Skeletal muscle tissue (tissue), 4 donors: ENCODE results near the gene SLAIN2. TPM values are rescaled to one million over a fixed set of nuclear protein-coding genes. Genes with fewer than 3 reads are reported as not detected.
"Not testable (repeated sequence)": the region's sequence is repeated elsewhere in the genome, so short reads cannot be mapped to it uniquely, and the experiment has no call there.

Experiments
- H3K27ac ChIP-seq: one replicate; pipeline ENCODE4 v1.7.0; 2013; ENCODE audit warnings: mild to moderate bottlenecking, low read depth, low read length, inconsistent platforms
- H3K27me3 ChIP-seq, 3 donors: one replicate each; pipeline ENCODE4 v1.7.0; 2013; ENCODE audit warnings: low read length in 3 of 3; ENCODE audit not compliant: control insufficient read depth in 3 of 3, insufficient read depth in 3 of 3
- H3K36me3 ChIP-seq, 3 donors: one replicate each; pipeline ENCODE4 v1.7.0; 2013; ENCODE audit warnings: low read length in 3 of 3; ENCODE audit not compliant: control insufficient read depth in 3 of 3, insufficient read depth in 3 of 3
- H3K4me1 ChIP-seq, 3 donors: one replicate each; pipeline ENCODE4 v1.7.0; 2013; ENCODE audit warnings: low read length in 3 of 3, mild to moderate bottlenecking in 3 of 3; ENCODE audit not compliant: control insufficient read depth in 3 of 3, insufficient read depth in 3 of 3
- H3K4me3 ChIP-seq, 3 donors: one replicate each; pipeline ENCODE4 v1.7.0; 2013; ENCODE audit warnings: low read length in 3 of 3
- H3K9ac ChIP-seq, 3 donors: one replicate each; pipeline ENCODE4 v1.7.0; 2013; ENCODE audit warnings: low read length in 3 of 3, mild to moderate bottlenecking in 3 of 3, moderate library complexity in 2 of 3, low read depth in 1 of 3
- H3K9me3 ChIP-seq, 3 donors: one replicate each; pipeline ENCODE4 v1.7.0; 2013; ENCODE audit warnings: low read length in 3 of 3; ENCODE audit not compliant: control insufficient read depth in 3 of 3
- total RNA-seq: library from RNA; depleted of rRNA; stranded (reverse); fragments of >200 nt; gene quantifications from one replicate; pipeline ENCODE4 v1.2.3, GENCODE V29; 2014
- donor health status: Osteomylitis.

SLAIN2 gene
- total RNA-seq, 1 donor from 2014 or later = 53.8 TPM

DNA sequence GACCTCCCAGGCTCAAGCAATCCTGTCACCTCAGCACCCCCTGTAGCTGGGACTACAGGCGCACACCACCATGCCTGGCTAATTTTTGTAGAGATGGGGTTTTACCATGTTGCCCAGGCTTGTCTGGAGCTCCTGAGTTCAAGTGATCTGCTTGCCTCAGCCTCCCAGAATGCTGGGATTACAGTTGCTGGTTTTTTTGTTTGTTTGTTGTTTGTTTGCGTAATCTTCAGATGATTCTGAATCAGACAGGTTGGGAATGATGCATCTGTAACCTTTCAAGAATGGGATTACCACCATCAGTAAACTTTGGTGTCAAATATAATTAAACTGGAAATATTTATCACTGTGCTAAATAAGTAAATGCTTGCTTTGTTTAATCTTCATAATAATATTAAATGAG is 79.8 kb downstream of the SLAIN2 start:
- Histone ChIP-seq H3K27ac (no peak overlapping the region), H3K27me3 (no peaks in the 10 kb centered on the region), H3K36me3 (peaks cover 15 to 31% (median 28%) of the 10 kb centered on the region in 3 donors), H3K4me3 (no peak overlapping the region), H3K9me3 (no peaks in the 10 kb centered on the region), H3K4me1 (no peaks in the 10 kb centered on the region), H3K9ac (no peak overlapping the region)

DNA sequence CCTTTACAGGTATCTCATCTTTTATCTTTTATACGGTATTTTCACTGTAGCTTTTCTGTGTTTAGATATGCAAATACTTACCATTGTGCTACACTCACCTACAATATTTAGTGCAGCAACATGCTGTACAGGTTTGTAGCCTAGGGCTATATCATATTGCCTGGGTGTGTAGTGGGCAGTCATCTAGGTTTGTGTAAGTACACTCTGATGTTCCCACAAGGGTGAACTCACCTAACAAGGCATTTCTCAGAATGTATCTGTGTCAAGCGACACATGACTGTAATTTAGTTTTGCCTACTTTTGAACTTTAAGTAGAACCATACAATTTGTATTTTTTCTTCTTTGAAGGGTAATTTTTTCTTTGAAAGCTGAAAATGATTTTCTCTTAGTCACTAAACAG is 87.6 kb downstream of the SLAIN2 start:
- no peak overlapping the region for H3K27ac ChIP-seq
- no peaks in the 10 kb centered on the region for H3K4me1 ChIP-seq
- no peak overlapping the region for H3K9ac ChIP-seq
- H3K36me3 ChIP-seq = peaks cover 0 to 6% (median 0%) of the 10 kb centered on the region in 3 donors
- H3K9me3 ChIP-seq = no peaks in the 10 kb centered on the region
- no peaks in the 10 kb centered on the region for H3K27me3 ChIP-seq
- H3K4me3 ChIP-seq = no peak overlapping the region

DNA sequence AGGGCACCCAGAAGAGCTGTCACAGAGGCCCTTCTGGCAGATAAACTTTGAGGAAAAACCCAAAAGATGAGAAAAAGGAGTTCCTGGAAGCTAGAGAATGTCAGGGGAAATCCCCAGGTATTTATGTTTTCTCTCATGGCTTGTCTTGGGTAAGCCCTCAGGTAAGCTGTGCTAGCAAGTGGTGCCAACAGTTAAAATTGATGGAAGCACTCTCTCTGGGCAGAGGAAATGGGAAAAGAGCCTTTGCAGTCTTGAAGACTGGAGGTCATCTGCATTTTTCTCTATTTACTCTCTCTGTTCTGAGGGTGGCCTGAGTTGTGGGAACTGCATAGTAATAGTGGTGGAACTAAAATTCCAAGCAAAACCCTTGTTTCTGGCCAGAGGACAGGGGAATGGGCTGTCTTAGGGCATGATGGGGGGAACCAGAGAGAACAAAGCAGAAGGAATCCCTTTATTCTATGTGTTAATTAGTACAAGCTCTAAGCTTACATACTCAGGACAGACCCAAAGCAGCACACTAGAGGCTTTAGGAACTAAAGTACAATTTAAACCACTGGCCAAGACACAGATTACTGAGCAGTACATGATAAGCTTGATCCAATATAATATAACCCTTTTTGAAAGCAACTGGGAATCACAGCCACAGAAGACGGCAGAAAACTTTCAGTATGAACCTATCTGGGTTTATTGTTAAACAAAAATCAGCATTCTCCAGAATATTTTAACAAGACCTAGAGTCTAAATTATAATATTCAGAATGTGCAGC is 88.6 kb downstream of the SLAIN2 start:
- H3K4me3 ChIP-seq = no peak overlapping the region
- H3K27me3 ChIP-seq = no peaks in the 10 kb centered on the region
- H3K27ac ChIP-seq = no peak overlapping the region
- H3K36me3 ChIP-seq = peaks cover 0 to 6% (median 0%) of the 10 kb centered on the region in 3 donors
- H3K9me3 ChIP-seq = no peaks in the 10 kb centered on the region
- no peak overlapping the region for H3K9ac ChIP-seq
- no peaks in the 10 kb centered on the region for H3K4me1 ChIP-seq

DNA sequence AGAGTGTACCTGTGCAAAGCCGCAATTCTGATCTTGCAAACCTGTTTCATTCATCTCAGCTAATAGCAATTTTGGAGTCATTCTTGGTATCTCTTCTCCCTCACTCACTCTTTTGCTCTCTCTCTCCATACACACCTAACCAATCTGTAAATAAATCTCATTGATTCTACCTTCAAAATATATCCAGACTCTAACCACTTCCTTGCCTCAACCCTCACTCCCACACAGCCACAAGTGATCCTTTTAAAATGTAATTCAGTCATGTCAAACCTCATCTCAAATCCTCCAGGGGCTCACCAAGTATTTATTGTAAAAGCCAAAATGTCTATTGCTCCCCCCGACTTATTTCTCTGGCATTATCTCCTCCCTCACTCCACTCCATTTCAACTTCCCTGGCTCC is 90.1 kb downstream of the SLAIN2 start:
- no peaks in the 10 kb centered on the region for H3K9me3 ChIP-seq
- H3K9ac ChIP-seq = no peak overlapping the region
- H3K27ac ChIP-seq = no peak overlapping the region
- peaks cover 0 to 6% (median 0%) of the 10 kb centered on the region in 3 donors for H3K36me3 ChIP-seq
- no peaks in the 10 kb centered on the region for H3K27me3 ChIP-seq
- H3K4me1 ChIP-seq = no peaks in the 10 kb centered on the region
- H3K4me3 ChIP-seq = no peak overlapping the region

DNA sequence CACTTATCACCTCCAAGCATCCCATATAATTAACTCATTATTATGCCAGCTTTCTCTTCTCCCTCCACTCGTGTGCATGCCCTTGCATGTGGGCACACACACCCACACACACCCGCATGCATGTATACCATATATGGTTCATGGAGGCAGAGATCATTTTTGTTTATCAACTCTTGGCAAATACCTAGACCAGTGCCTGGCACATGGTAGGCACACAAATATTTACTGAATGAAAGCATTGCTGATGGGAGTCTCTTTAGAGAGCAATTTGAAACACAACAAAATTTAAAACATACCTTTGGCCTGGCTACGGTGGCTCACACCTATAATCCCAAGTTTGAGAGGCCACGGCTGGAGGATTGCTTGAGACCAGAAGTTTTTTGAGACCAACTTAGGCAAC is 90.7 kb downstream of the SLAIN2 start:
- H3K9ac ChIP-seq = no peak overlapping the region
- H3K27ac ChIP-seq = no peak overlapping the region
- H3K4me1 ChIP-seq = no peaks in the 10 kb centered on the region
- H3K9me3 ChIP-seq = no peaks in the 10 kb centered on the region
- peaks cover 0 to 6% (median 0%) of the 10 kb centered on the region in 3 donors for H3K36me3 ChIP-seq
- no peak overlapping the region for H3K4me3 ChIP-seq
- no peaks in the 10 kb centered on the region for H3K27me3 ChIP-seq

DNA sequence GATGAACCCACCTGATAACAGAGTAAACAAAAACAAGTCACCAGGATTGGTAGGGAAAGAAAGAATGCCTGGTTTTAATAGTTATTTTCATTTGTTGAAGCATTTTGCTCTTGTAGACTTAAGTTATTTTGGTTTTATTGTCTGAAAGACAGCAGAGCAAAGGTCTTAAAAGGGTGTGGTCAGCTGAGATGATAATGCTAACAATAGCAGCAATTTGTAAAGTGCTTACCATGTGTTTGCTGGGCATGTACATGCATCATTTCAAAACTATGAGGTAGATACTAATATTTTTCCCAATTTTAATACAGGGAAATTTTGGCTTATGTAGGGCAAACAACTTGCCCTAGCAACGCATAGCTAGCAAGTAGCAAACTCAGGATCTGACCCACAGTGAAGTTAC is 95.0 kb downstream of the SLAIN2 start:
- H3K27ac ChIP-seq = no peak overlapping the region
- no peak overlapping the region for H3K4me3 ChIP-seq
- H3K27me3 ChIP-seq = no peaks in the 10 kb centered on the region
- H3K4me1 ChIP-seq = peaks cover 0 to 3% (median 0%) of the 10 kb centered on the region in 3 donors
- H3K36me3 ChIP-seq = no peaks in the 10 kb centered on the region
- H3K9ac ChIP-seq = no peak overlapping the region
- no peaks in the 10 kb centered on the region for H3K9me3 ChIP-seq

DNA sequence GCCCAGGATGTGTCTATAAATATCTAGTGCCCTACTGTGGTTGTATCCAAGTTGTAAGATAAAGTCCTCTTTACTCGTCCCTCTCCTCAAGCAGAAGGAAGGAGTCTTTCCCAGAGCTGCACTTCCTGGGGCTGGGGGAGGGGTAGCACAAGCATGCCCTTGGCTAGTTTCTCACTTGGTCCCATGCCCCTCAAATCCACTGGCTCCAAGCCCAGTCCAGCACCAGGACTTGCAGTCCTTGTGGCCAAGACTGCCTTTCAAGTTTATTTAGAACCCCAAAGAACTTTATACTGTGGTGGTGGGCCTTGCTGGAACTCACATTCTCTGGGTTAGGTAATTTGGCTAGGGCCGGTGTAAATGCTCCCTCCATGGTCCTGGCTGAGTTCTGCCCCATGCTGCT is 98.7 kb downstream of the SLAIN2 start:
- H3K36me3 ChIP-seq = no peaks in the 10 kb centered on the region
- H3K9me3 ChIP-seq = no peaks in the 10 kb centered on the region
- no peak overlapping the region for H3K9ac ChIP-seq
- H3K4me1 ChIP-seq = peaks cover 0 to 3% (median 0%) of the 10 kb centered on the region in 3 donors
- H3K27me3 ChIP-seq = no peaks in the 10 kb centered on the region
- no peak overlapping the region for H3K4me3 ChIP-seq
- no peak overlapping the region for H3K27ac ChIP-seq

DNA sequence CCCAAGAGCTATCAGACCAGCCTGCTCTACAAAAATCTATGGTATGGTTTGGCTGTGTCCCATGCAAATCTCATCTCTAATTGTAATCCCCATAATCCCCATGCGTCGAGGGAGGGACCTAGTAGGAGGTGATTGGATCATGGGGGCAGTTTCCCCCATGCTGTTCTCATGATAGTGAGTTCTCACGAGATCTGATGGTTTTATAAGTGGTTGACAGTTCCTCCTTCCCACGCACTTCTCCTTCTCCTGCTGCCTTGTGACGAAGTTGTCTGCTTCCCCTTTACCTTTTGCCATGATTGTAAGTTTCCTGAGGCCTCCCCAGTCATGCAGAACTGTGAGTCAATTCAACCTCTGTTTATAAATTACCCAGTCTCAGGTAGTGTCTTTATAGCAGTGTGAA is 99.6 kb downstream of the SLAIN2 start:
- not testable (repeated sequence) for H3K9ac ChIP-seq, H3K27me3 ChIP-seq, H3K36me3 ChIP-seq, H3K27ac ChIP-seq, H3K4me1 ChIP-seq, H3K4me3 ChIP-seq, H3K9me3 ChIP-seq

DNA sequence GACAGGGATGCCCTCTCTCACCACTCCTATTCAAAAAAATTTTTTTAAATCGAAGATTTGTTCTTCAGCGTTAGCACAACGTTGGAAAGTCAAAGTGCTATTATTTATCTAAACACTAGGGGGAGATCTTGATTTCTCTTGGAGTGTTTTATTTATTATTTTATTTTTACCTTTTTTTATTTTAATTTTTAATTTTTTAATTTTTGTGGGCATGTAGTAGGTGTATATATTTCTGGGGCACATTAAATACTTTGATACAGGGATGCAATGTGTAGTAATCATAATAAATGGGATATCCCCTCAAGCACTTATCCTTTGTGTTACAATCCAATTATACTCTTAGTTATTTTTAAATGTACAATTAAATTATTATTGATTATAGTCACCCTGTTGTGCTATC is 104.4 kb downstream of the SLAIN2 start:
- H3K27ac ChIP-seq = no peak overlapping the region
- no peaks in the 10 kb centered on the region for H3K4me1 ChIP-seq
- no peaks in the 10 kb centered on the region for H3K36me3 ChIP-seq
- no peak overlapping the region for H3K4me3 ChIP-seq
- no peak overlapping the region for H3K9ac ChIP-seq
- no peaks in the 10 kb centered on the region for H3K27me3 ChIP-seq
- no peaks in the 10 kb centered on the region for H3K9me3 ChIP-seq

DNA sequence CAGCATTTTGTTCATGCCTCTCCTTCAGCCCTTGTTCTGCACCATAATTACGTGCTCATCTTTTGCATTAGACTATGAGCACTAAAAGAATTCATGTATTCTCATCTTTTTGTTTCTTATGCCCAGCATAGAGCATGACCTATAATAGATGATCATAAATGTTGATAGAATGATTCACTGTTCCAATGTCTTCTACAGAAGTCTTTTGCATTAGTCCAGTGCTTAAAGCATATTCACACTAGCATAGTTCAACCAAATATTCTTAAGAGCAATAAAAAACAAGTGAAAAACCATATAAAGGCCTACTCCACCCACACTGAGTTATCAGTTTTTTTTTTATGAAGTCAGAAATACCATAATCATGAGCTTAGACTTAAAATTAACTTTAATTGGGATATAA is 105.3 kb downstream of the SLAIN2 start:
- no peaks in the 10 kb centered on the region for H3K36me3 ChIP-seq
- no peak overlapping the region for H3K4me3 ChIP-seq
- H3K9me3 ChIP-seq = no peaks in the 10 kb centered on the region
- H3K27ac ChIP-seq = no peak overlapping the region
- no peaks in the 10 kb centered on the region for H3K27me3 ChIP-seq
- H3K4me1 ChIP-seq = no peaks in the 10 kb centered on the region
- H3K9ac ChIP-seq = no peak overlapping the region
